Ishikawa (cell line): ENCODE results near the gene ZDBF2.

ENCODE experiments used
- CEBPB ChIP-seq: IDR thresholded peaks from 2 replicates; pipeline ENCODE4 v1.6.1; 2012
- CREB1 ChIP-seq: IDR thresholded peaks from 2 replicates; pipeline ENCODE4 v1.6.1; 2012; ENCODE audit warnings: low read depth
- EGR1 ChIP-seq: IDR thresholded peaks from 2 replicates; pipeline ENCODE4 v1.6.1; 2012
- EP300 ChIP-seq: IDR thresholded peaks from 2 replicates; pipeline ENCODE4 v1.6.1; 2012; ENCODE audit warnings: borderline replicate concordance
- FOXM1 ChIP-seq: IDR thresholded peaks from 2 replicates; pipeline ENCODE4 v1.6.1; 2012; ENCODE audit warnings: low read depth, borderline replicate concordance
- NFIC ChIP-seq: IDR thresholded peaks from 2 replicates; pipeline ENCODE4 v1.6.1; 2012
- RAD21 ChIP-seq: IDR thresholded peaks from 2 replicates; pipeline ENCODE4 v1.6.1; 2012; ENCODE audit warnings: low read depth
- TAF1 ChIP-seq: IDR thresholded peaks from 2 replicates; pipeline ENCODE4 v1.6.1; 2012; ENCODE audit warnings: low read depth, mild to moderate bottlenecking
- TCF12 ChIP-seq: IDR thresholded peaks from 2 replicates; pipeline ENCODE4 v1.6.1; 2012; ENCODE audit warnings: low read depth
- TEAD4 ChIP-seq: IDR thresholded peaks from 2 replicates; pipeline ENCODE4 v1.6.1; 2012
- YY1 ChIP-seq: IDR thresholded peaks from 2 replicates; pipeline ENCODE4 v1.6.1; 2012; ENCODE audit warnings: low read depth
- ZBTB7A ChIP-seq: IDR thresholded peaks from 2 replicates; pipeline ENCODE4 v1.6.1; 2012; ENCODE audit warnings: low read depth
- TF ChIP-seq, protein P1 (sequence below): IDR thresholded peaks from 2 replicates; pipeline ENCODE4 v1.6.1; 2012
- TF ChIP-seq, protein P2 (sequence below): IDR thresholded peaks from 2 replicates; pipeline ENCODE4 v1.6.1; 2012
- TF ChIP-seq, protein P3 (sequence below): IDR thresholded peaks from 2 replicates; pipeline ENCODE4 v1.6.1; 2012; ENCODE audit warnings: low read depth, mild to moderate bottlenecking

The ZDBF2 gene

DNA sequence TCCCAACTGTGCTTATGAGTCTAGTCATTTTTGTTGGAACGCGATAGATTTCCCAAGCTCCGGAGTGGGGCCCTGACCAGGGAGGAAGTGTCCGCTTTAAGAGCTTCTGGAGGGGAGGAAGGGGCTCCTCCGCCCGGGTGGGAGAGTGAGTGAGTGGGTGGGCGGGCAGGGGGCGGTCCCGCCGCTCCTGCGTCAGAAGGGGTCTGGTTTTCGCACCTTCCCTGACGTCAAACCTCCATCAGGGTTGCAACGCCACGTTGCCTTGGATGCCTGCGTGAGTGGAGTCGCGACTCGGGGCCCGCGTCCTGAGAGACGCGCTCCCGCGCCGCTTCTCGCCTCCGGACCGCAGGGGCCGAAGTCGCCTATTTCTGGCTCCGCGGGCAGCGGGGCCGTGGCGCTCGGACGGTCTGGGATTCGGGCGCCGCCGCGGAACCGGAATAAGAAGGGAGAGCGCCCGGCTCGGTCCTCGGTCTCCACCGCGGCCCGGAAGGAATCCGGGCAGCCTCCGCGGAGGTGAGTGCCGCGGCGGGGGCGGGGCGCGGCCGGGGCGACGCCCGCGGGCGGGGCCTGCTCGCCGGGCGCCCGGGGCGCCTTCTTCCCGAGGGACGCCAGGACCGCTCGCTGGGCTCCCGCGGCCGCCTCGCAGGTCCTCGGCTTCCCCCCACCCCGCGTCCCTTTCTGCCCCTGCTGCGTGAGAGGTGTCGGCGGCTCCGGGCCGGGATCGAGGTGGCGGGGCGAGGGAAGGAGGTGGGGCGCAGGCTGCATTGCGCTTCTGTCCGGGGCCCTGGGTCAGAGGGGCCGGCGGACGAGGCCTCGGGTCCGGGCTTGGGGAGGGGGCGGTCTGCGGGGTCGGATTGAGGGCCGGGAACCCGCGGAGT lies at the start of gene ZDBF2:
ZDBF2 (plus strand) TSS at position 230 of the 878 bp plus-strand sequence. CDS start 7,187 bp downstream, outside the sequence.
- TF ChIP-seq CEBPB = no peak
- TF ChIP-seq ZBTB7A = no peak
- TF ChIP-seq, protein P1, sequence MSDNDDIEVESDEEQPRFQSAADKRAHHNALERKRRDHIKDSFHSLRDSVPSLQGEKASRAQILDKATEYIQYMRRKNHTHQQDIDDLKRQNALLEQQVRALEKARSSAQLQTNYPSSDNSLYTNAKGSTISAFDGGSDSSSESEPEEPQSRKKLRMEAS = peak; percentile 84
- peak; percentile 84 for TF ChIP-seq CREB1
- TF ChIP-seq TAF1 = peak; percentile 63
- TF ChIP-seq TCF12 = no peak; the same call in 1 of the 2 replicates
- peak; percentile 24; the same call in 1 of the 2 replicates for TF ChIP-seq YY1

DNA sequence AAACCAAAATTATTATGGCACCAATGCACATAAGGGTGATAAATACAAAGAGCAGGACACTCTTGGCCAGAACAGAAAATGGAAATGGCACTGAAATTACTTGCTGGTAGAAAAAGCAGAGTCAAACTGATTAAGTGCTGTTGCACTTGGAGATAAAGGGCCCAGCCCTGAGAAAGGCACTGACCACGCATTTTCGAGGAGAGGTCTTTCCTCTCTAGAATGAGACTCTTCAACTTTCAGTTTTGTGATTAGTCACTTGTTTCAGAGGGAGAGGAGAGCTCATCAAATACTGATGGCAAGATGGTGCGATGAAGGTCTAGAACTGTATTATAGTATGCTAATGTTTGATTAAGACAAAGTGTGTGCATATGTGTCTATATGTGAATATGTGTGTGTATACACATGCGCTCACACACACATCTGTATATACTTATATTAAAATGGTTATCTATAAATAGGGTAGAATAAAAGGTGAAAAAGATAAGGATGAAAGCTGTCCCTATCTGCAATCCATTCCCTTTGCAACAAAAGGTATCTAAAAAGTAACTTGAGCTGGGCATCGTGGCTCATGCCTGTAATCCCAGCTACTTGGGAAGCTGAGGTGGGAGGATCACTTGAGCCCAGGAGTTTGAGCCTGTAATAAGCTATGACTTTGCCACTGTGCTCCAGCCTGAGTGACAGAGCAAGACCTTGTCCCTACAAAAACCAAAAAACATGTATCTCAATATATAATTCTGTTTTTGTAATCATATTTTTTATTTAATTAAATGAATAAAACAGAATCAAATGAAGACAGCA lies 48.8 kb upstream of the ZDBF2 start:
- no peak for TF ChIP-seq YY1
- TF ChIP-seq TAF1 = no peak
- no peak for TF ChIP-seq CEBPB
- no peak for TF ChIP-seq FOXM1
- no peak for TF ChIP-seq EGR1
- no peak for TF ChIP-seq RAD21
- no peak for TF ChIP-seq TCF12
- no peak for TF ChIP-seq ZBTB7A
- TF ChIP-seq, protein P1 = no peak
- no peak for TF ChIP-seq EP300
- TF ChIP-seq, protein P2, sequence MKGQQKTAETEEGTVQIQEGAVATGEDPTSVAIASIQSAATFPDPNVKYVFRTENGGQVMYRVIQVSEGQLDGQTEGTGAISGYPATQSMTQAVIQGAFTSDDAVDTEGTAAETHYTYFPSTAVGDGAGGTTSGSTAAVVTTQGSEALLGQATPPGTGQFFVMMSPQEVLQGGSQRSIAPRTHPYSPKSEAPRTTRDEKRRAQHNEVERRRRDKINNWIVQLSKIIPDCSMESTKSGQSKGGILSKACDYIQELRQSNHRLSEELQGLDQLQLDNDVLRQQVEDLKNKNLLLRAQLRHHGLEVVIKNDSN = no peak
- TF ChIP-seq CREB1 = no peak
- TF ChIP-seq NFIC = no peak
- TF ChIP-seq, protein P3, sequence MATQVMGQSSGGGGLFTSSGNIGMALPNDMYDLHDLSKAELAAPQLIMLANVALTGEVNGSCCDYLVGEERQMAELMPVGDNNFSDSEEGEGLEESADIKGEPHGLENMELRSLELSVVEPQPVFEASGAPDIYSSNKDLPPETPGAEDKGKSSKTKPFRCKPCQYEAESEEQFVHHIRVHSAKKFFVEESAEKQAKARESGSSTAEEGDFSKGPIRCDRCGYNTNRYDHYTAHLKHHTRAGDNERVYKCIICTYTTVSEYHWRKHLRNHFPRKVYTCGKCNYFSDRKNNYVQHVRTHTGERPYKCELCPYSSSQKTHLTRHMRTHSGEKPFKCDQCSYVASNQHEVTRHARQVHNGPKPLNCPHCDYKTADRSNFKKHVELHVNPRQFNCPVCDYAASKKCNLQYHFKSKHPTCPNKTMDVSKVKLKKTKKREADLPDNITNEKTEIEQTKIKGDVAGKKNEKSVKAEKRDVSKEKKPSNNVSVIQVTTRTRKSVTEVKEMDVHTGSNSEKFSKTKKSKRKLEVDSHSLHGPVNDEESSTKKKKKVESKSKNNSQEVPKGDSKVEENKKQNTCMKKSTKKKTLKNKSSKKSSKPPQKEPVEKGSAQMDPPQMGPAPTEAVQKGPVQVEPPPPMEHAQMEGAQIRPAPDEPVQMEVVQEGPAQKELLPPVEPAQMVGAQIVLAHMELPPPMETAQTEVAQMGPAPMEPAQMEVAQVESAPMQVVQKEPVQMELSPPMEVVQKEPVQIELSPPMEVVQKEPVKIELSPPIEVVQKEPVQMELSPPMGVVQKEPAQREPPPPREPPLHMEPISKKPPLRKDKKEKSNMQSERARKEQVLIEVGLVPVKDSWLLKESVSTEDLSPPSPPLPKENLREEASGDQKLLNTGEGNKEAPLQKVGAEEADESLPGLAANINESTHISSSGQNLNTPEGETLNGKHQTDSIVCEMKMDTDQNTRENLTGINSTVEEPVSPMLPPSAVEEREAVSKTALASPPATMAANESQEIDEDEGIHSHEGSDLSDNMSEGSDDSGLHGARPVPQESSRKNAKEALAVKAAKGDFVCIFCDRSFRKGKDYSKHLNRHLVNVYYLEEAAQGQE = no peak
- no peak for TF ChIP-seq TEAD4

DNA sequence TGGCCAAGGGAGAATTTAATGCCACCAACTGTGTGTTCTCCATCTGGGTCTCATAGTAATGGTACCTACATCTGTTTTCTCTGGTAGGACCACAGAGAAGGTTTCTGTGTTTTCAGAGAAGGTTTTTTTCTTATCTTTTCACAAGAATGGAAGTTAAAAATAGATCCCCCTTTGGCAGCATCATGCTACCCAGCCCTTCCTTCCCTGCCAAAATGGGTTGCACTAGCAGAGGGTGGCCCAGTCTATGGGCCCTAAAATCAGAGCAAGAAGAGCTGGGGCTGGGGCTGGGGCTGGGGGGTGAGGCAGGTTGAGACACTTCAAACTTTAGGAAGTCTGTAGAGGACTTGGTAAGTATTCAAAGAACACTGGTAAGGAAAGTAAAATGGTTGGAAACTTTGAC lies 44.8 kb upstream of the ZDBF2 start:
- TF ChIP-seq CREB1 = no peak
- no peak for TF ChIP-seq TAF1
- no peak for TF ChIP-seq FOXM1
- TF ChIP-seq, protein P1 = no peak
- no peak for TF ChIP-seq YY1
- TF ChIP-seq TCF12 = no peak

DNA sequence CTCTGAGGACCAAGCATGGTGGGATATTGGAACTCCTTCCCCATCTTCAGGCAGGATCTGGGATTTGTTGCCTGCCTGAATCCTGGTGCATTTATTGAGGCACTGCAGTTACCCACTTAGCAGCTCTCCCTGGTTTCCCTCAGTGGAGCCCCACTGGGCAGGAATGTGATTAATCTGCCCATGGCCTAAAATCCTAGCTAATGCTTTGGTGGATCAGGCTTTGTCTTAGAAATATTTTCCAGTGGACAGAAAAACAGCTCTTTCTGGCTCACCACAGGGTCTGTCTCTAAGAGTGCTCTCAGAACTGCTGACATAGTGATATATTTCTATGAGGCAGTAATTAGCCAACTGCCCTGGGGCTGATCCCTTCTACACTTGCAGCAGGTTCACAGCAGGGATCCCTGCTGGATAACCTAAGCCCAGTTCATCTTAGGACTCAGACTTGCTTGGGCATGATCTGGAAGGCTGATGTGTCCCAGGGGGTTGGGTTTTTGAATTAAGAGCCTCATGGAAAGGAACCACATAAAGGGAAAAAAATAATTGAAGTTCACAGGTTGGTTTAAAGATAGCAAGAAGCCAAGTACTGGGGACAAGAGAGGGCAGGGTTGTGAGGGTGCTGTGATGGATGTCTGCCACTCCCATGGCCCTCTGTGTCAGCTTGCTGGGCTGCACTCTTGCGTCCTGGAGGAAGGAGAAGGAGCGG lies 44.3 kb upstream of the ZDBF2 start:
- TF ChIP-seq YY1 = no peak
- no peak for TF ChIP-seq CEBPB
- no peak for TF ChIP-seq NFIC
- no peak for TF ChIP-seq TEAD4
- TF ChIP-seq TCF12 = no peak
- TF ChIP-seq FOXM1 = no peak
- TF ChIP-seq ZBTB7A = no peak
- no peak for TF ChIP-seq EP300
- no peak for TF ChIP-seq TAF1
- no peak for TF ChIP-seq RAD21
- TF ChIP-seq EGR1 = no peak
- TF ChIP-seq, protein P3 = no peak
- no peak for TF ChIP-seq CREB1
- TF ChIP-seq, protein P2 = no peak
